Cardiac septum (tissue), 1 donor: ENCODE measurements around the gene TDRD15. TPM values are rescaled to one million over a fixed set of nuclear protein-coding genes. Genes with fewer than 3 reads are reported as not detected.
"Not testable (repeated sequence)": the region's sequence is repeated elsewhere in the genome, so short reads cannot be mapped to it uniquely, and the experiment has no call there.

Experiments used
- DNase-seq: peaks from one replicate; pipeline ENCODE4 v3.0.0-alpha.2; 2020; ENCODE audit warnings: low spot score
- intact Hi-C: fragments of 100-400 bp; cut with DNase I; formaldehyde crosslinking; loops from one replicate; pipeline ENCODE4 v1.14.0; 2022
- long read RNA-seq: library from polyadenylated mRNA; unstranded; transcript quantifications from one replicate; pipeline ENCODE4 v2.0.0, GENCODE V29; 2021
- total RNA-seq: library from RNA; stranded (reverse); fragmentation: NEBNext Ultra II Directional; extraction: Animal tissue kit (Norgen Biotek cat#: 25700); gene quantifications from one replicate; pipeline ENCODE4 v1.2.1, GENCODE V29; 2021
- donor health status: DM: no; HTN: no; CAD: no.

TDRD15 gene
- not detected for total RNA-seq
- long read RNA-seq: 0 reads

DNA sequence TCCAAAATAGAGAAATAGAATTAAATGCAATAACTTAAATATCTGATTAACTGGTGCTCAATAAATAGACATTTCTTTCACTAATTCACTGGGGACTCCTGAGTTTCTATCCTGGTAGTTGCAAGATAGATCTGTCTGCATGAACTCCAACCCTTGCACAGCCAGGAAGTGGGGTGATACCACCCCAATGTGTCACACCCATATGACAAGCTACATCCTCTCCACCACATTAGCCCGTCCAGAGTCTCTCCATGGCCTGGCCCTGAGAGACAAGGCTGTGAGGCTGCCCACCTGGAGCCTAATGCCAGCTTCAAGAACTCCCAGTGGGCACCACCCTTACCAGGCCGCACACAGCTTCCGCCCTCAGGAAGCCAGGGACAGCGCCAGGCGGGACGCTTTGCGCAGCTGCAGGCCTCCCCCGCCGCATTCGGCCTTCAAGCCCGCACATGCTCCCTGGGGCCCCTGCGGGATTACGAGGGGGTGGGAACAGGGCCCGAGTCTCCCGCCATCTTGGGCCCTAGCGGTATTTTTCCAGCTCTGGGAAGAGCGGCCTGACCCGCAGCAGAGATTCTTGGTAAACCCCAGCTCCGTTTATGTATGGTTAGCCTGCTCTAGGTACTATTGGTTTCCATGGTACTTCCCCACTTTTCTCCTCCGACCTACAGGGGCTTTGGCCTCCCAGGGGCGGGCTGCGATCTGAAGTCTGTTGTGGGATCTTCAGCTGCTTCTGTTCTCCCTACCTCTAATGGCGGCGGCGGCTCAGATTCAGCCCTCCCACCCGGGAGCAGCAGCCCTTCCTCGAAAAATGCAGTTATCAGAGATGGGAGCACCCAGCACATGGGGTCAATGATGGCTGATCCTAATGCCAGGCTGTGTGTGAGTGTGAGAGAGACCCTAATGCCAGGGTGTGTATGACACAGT is at the start of gene TDRD15:
Gene TDRD15, plus strand, starts transcription at position 496 of the 921 bp plus-strand sequence. CDS start 13,500 bp downstream, outside the sequence.
- DNase-seq: no peak
- intact Hi-C loops: no loop called here

DNA sequence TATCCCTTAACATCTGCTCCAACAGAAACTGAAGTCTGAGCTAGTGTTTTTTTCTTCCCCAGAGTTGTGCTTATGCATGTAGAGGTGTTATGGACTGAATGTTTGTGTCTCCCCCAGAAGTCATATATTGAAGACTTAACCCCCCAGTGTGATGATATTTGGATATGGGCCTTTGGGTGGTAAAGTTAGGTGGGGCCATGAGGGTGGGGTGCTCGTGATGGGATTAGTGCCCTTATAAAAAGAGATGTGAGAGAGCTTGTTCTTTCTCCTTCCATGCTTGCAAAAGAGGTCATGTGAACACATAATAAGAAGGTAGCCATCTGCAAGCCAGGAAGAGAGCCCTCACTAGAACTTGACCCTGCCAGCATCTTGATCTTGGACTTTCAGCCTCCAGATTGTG is 45.5 kb upstream of the TDRD15 start:
- DNase-seq: no peak
- intact Hi-C loops: no loop called here

DNA sequence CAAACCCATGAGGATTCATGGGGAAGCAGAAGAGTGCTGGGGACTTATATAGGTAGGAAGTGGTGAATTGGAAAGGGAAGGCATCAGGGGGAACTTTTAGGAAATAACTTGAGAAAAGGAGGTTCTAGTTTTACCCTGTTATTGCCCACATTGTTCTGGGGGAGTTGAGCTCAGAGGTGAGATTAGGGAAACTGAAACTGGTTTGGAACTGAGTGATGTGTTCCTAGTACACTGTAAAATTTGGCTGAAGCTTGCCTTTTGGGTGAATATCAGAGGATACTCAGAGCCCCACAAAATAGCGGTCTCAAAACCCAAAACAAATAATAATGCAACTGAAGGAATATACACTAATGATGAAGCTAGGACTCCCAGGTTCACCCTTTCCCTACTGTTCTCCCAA is 40.3 kb upstream of the TDRD15 start:
- intact Hi-C loops: no loop called here
- no peak for DNase-seq

DNA sequence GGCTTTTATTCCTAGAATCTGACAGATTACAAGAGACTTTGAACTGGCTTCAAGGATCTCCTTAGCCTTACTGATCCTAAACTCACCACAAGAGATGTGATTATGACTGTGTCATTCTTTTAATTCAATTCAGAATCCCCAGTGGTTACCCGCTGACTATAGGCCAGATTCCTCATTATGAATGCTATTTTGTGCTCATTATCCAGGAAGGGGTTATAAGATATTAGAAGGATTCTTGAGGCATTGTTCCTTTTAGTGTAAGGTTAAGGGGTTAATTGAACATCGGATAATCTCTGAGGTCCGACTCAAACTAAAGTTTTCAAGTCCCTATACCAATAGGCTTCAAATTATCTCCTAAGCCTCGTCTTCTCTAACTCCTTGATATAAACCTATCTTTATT is 39.4 kb upstream of the TDRD15 start:
- intact Hi-C loops: no loop called here
- DNase-seq: no peak

DNA sequence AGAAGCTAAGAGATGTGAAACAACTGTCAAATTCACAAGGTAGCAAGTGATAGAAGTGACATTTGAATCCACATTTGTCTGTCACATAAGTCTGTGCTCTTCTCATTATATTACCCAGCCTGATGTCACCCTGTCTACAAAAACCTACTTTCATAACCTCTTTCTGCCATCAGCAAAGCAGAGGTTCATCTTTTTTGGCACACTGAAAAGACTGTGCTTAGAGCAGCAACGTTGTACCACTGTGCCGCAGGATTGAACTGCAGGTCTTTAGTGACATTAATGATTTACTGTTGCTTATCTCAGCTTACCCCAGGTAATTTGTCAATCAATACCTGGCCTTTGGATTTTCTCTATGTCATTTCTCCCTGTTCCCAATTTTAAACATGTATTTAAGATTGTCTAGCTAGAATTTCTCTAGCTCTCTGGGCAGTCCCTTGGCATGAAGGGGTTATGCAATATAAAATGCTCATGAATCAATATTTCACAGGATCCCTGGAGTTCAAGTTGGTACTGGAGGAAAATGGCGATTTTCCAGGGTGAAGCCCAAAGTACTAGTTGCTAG is 31.4 kb upstream of the TDRD15 start:
- DNase-seq: no peak
- intact Hi-C loops: no loop called here

DNA sequence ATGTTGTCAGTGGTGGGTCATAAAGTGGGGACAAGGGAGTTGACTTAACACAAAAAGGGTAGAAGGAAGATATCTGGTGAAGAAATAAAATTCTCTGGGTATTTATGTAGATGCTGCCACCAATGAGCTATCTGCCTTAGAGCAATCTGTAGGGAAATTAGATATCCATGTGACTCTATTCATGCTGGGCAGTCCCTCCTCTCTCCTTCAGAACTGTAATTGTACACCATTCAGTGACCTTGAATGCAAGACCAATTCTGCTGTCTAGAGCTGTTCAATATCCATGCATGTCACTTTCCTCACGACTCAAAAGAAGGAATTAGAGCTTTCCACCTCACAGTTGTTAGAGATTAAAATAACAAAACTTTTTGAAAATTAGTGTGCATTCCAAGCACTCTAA is 28.6 kb upstream of the TDRD15 start:
- no peak for DNase-seq
- intact Hi-C loops: no loop called here

DNA sequence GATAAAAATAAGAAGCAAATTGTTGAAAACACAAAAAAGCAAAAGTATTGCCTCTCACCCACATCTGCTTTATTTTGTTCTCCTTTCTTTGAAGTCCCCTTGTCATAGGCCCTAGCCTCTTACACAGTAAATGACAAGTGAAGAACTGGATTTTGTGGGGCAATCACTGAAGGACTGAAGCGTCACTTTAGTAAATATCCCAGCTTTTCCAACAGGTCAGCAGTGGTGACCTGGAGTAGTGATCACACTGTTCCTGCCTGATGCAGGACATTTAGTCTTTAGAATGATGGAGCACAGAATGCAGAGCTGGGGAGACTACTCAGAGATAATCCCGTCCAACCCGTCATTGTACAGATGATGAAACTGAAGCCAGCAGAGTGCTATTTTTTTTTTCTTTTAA is 28.1 kb upstream of the TDRD15 start:
- intact Hi-C loops: no loop called here
- DNase-seq: no peak

DNA sequence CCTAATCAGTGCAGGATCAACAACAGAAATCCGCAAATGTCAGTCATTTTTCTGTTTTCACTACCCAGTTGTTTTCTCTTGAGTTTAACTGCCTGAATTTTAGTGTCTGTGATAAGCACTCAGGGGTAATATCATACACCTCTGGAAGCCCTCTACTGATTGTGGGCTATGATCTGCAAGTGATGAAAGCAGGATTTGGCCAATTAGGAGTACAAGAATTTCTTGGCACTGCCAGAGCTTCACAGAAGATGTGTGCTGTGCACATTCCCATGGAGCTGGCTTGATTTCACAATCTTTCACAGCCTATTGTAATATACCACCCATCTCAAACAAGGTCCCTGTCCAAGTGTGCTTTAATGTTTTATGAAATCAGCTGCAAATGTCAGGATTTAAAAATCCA is 27.3 kb upstream of the TDRD15 start:
- DNase-seq: no peak
- intact Hi-C loops: no loop called here

DNA sequence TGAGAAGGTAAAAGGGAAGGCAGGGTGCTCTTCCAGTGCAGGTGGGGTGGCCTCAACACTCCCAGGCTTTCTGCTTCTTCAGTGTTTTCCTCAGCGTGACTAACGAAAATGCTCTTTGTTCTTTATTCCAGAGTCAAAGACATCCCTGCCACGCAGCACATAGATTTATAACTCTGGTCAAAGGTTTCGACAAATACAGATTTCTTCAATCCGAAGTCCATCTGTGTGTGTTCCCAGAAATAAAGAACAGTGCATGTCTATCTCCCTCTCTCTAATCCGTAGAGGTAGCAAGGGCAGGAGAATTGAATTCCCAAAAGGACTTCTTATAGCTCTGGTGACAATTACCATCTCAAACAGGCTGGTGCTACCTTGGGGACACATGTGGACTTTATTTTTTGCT is 26.4 kb upstream of the TDRD15 start:
- intact Hi-C loops: no loop called here
- no peak for DNase-seq

DNA sequence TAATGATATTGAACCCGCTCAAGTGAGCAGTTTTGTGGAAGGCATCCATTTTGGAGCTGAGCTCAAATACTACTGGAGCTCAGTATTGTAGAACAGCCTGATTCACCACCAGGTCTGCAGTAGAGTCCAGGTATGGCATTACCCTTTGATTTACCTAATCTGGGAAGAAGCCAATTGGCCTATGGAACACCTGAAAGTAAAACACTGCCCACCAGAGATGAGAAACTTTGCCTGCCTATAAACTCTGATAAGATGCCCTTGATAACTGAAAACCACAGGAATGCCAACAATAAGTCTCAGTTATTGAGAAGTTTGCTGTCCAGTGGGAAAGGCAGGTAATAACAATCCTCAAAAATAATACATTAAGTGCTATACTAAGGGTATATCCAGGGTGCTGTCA is 25.5 kb upstream of the TDRD15 start:
- DNase-seq: no peak
- intact Hi-C loops: no loop called here

DNA sequence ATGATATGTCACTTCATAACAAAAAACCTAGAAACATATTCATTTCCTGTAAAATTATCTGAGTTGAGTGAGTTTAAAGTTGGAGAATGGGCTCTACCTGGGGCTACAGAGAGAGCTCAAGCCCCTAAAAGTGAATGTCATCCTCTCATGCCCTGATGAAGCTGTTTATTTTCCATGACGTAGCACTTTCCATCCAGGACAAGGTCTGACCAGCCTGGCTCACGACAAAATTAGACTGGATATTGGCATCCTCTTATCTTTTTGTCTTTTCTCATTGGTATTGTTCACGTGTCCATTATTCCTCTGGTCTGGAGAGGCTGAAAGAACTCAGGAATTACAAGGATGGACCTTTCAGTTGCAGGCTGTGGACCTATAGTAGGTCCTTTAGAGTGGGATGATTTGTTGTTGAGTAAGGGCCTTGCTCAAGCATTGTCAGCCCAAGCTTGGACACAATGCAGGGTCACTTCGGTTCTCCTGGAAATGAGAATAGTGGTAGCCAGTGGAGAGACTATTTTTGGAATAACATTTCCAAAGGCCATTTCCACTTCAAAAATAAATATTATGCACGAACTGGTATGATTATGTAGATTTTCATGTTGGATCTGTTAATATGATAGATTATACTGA is 24.4 kb upstream of the TDRD15 start:
- no peak for DNase-seq
- intact Hi-C loops: no loop called here

DNA sequence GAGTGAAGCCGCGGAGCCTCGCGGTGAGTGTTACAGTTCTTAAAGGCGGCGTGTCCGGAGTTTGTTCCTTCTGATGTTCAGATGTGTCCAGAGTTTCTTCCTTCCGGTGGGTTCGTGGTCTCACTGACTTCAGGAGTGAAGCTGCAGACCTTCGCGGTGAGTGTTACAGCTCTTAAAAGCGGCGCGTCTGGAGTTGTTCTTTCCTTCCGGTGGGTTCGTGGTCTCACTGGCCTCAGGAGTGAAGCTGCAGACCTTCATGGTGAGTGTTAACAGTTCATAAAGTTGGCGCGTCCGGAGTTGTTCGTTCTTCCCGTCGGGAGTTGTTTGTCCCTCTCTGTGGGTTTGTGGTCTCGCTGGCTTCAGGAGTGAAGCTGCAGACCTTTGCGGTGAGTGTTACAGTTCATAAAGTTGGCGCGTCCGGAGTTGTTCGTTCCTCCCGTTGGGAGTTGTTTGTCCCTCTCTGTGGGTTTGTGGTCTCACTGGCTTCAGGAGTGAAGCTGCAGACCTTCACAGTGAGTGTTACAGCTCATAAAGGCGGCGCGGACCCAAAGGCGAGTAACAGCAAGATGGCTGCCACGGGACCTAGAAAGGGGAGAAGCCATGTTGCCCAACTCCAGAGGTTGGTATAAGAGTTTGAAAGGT is 22.1 kb upstream of the TDRD15 start:
- DNase-seq, intact Hi-C loops: not testable (repeated sequence)

DNA sequence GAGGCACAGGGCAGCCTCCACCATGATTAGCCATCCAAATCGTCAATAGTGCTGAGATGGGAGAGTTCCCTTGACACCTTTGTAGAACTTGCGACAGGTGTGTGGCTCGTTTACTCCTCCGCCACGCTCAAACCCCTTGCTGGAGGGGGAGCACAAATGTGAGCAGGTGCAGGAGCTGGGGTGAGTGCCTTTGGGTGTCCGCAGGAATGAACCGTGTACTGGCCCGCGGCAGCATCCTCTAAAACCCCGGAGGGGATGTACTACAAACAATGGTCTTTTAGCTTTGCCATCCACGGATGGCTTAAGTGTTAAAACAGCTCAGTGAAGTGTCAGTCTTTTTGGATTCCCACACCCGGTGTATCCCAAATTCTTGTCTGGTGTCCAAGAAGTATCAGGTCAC is 21.4 kb upstream of the TDRD15 start:
- DNase-seq: no peak
- intact Hi-C loops: no loop called here

DNA sequence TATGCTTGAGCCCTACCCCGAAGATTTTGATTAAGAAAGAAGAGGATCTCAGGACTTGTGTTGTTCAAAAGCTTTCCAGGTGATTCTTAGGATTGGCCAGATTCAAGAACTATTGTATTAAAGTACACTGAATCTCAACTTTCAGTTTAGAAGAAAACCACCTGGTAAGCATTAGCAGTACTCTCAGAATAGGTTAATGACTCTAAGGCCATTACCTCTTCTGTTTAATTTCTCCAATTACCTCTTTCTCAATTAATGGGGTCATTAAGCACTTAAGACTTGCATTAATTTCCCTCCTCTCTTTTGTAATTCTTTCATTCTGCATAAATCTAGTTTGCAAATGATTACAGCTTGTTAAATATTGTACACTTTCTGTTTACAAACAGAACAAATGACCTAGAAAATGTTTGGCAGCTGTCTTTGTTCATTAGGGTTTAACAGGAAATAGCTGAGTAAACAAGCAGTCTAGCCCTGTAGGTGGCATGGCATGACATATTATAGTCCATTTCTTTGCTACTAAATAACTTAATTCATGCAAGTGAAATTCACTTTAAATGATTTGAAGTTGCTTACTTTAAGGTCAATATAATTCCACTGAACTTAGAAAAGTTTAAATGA is 20.4 kb upstream of the TDRD15 start:
- intact Hi-C loops: no loop called here
- no peak for DNase-seq

DNA sequence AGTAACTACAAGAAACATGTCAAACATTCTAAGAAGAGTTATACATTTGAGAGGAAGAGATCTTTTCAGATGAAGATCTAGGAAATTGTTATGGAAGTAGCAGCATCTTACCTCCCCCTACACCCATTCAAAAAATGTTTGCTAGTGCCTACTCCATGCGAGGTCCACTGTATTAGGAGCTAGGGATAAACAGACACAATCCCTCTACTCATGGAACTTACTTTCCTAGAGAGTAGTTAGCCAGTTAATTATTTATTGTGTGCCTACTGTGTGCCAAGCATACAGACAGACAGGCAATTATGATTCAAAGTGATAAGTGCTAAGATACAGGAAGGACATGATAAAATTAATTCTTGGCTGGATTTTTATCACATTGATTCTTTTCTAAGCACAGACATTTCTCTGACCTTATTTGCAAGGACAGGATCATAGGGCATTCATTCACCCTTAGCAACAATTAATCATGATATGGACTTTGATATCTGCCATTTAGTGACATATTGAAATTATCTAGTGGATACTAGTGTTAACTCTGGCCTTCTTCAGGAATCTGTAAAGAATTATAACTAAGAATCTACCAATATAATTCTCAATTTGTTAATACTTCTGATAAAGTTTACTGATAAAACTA is 19.6 kb upstream of the TDRD15 start:
- intact Hi-C loops: no loop called here

DNA sequence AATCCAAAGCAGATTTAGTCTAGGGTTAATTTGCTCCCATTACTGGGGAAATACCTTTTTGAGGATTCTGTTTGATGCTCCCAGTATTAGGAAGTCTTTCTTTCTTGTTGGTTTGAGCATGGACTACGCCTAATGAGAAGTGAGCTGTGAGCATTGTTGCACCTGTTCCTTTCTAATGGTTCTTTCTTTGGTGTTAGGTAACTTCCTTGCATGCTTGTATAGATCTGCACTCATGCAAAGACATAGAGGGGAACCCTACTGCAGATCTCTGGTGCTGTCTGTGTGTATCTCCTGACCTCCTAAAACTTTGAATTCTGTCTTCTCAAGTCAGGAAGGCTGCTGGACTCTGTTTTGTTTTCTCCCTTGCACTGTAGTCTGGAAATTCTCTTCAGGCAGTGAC is 12.8 kb upstream of the TDRD15 start:
- DNase-seq: no peak
- intact Hi-C loops: loop anchor here (10.0 kb wide), 1 partner anchor 446 kb away; the partner anchor contains the start of gene GDF7

More for the DNA sequence above, 19.6 kb upstream of the TDRD15 start:
- no peak for DNase-seq

DNA sequence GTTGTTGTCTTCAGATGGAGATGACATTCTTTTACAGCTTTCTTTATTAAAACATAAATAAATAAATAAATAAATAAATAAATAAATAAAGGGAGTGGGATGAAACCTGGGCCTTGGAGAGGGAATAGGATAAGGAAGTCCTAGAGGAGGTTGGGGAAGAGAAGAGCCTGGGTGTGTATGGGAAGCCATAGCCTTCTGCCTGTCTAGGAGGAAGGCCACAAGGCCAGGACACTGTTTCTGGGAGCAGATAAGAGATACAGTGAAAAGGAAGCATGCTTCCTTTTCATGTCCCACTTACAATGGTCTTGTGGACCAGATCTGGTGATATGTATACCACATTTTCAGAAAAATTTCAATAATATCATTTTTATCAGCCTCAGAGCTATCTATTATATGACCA is 6.1 kb upstream of the TDRD15 start:
- DNase-seq: no peak

DNA sequence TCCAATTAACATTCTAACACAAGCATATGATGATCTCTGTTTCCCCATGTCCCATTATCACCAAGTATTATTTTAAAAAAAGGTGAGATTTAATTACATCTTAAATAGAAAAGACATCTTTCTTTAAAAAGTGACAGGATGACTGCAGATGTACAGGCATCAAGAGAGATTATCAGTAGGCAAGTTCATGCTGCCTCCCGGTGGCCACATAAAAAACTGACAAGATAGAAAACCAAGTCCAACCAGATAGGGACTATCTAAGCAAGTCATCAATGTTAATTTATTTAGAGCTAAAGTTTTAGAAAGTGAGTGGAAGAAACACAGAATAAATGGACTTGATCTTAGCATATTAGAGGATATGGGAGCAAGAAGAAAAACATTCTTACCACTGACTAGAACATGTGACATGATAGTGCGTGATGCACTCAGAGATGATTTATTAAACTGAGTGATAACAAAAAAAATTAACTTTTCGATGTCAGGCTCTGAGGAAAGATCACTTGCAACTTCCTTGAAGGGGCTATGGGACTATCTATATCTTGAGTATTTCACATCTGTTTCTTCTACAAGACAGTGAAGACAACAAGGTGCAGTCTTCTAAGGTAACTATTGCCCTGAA is 5.4 kb upstream of the TDRD15 start:
- no peak for DNase-seq
- intact Hi-C loops: loop anchor here (2.0 to 10.0 kb wide), 2 partner anchors 72 to 454 kb away; partner anchors contain the start of gene GDF7

More for the DNA sequence above, 6.1 kb upstream of the TDRD15 start:
- intact Hi-C loops: loop anchor here (2.0 to 10.0 kb wide), 2 partner anchors 71 to 453 kb away; partner anchors contain the start of gene GDF7

DNA sequence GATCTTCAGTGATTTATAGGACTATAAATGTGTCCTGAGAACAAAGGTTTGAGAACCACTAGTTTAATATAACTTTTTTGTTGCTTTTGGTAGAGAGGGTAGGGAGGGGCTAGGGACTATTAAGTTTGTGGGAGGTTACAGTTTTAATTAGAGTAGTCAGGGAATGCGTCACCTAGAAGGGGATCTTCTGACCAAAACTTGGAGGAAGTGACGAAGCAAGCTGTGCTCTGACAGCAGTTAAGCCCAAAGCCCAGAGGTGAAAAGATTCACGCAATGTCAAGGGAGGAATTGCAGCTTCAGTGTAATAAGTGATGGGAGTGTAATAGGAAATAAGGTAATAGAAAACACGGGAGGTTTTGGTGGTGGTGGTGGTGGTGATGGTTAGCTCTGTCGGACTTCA is 8.1 kb downstream of the TDRD15 start:
- DNase-seq: no peak
- intact Hi-C loops: no loop called here
